Suprapubic skin (tissue), 4 donors: ENCODE measurements around the gene CMPK2. TPM values are rescaled to one million over a fixed set of nuclear protein-coding genes. Genes with fewer than 3 reads are reported as not detected.
"Not testable (repeated sequence)": the region's sequence is repeated elsewhere in the genome, so short reads cannot be mapped to it uniquely, and the experiment has no call there.

Experiments
- DNase-seq, 2 donors: peaks; one replicate each; pipeline ENCODE4 v3.0.0-alpha.2; 2019; ENCODE audit warnings: low spot score in 2 of 2
- H3K27ac ChIP-seq: fragments of 200-600 bp; sonication (generic); one replicate; pipeline ENCODE4 v1.5.1; 2019
- H3K27me3 ChIP-seq: fragments of 200-600 bp; sonication (generic); one replicate; pipeline ENCODE4 v1.5.1; 2019
- H3K36me3 ChIP-seq: fragments of 200-600 bp; sonication (generic); one replicate; pipeline ENCODE4 v1.5.1; 2019
- H3K4me1 ChIP-seq: fragments of 200-600 bp; sonication (generic); one replicate; pipeline ENCODE4 v1.5.1; 2019
- H3K4me3 ChIP-seq: fragments of 200-600 bp; sonication (generic); one replicate; pipeline ENCODE4 v1.5.1; 2019; ENCODE audit warnings: mild to moderate bottlenecking
- H3K9me3 ChIP-seq: fragments of 200-600 bp; sonication (generic); one replicate; pipeline ENCODE4 v1.5.1; 2019
- CTCF ChIP-seq, 2 donors: fragments of 200-600 bp in 1 of 2; fragments of 450-650 bp in 1 of 2; sonication (generic) in 1 of 2; IDR thresholded peaks; one replicate each; pipeline ENCODE4 v1.5.1; 2016 to 2019; ENCODE audit warnings: antibody characterized with exemption in 2 of 2, mild to moderate bottlenecking in 1 of 2, moderate library complexity in 1 of 2
- EP300 ChIP-seq: sonication (generic); formaldehyde crosslinking; IDR thresholded peaks from one replicate; pipeline ENCODE4 v1.6.1; 2017; ENCODE audit warnings: antibody characterized with exemption
- POLR2A ChIP-seq, 2 donors: fragments of 450-650 bp; IDR thresholded peaks; one replicate each; pipeline ENCODE4 v1.6.1; 2017; ENCODE audit warnings: antibody characterized with exemption in 2 of 2, mild to moderate bottlenecking in 2 of 2, moderate library complexity in 2 of 2
- POLR2AphosphoS5 ChIP-seq, 3 donors: sonication (generic); formaldehyde crosslinking; IDR thresholded peaks; one replicate each; pipeline ENCODE4 v1.6.1; 2017; ENCODE audit warnings: antibody characterized with exemption in 3 of 3
- WGBS: methylation state at CpG from one replicate; pipeline ENCODE4 v1.1.5; 2018; 5-methylcytosine and 5-hydroxymethylcytosine counted together
- total RNA-seq, 4 donors: library from RNA; depleted of rRNA; stranded (reverse); fragments of >200 nt; gene quantifications; one replicate each; pipeline ENCODE4 v1.1.0, GENCODE V29; 2016

The CMPK2 gene
- total RNA-seq, 4 donors from 2014 or later: 0.83 to 3.1 (median 1.3) TPM

GRCh38 chr2:6860296-6860695, 5.4 kb downstream of the CMPK2 start:
- Histone ChIP-seq H3K27me3 (no peaks in the 10 kb centered on the region), H3K36me3 (peaks cover 21% of the 10 kb centered on the region), H3K9me3 (peaks cover 5% of the 10 kb centered on the region), H3K4me1 (peaks cover 6% of the 10 kb centered on the region), H3K27ac (no peak overlapping the region), H3K4me3 (no peak overlapping the region)
- TF ChIP-seq EP300 (no peak), POLR2A (IDR thresholded peaks at IDR 0.05) (no peak), POLR2AphosphoS5 (IDR thresholded peaks at IDR 0.05) (no peak), CTCF (IDR thresholded peaks at IDR 0.05) (no peak)
- 100% methylated on average over 3 of the region's 3 CpGs for WGBS
- no peak for DNase-seq

- H3K4me1 ChIP-seq, H3K9me3 ChIP-seq, H3K27ac ChIP-seq, DNase-seq, H3K4me3 ChIP-seq, H3K27me3 ChIP-seq: not testable (repeated sequence)
- H3K36me3 ChIP-seq: peaks cover 21% of the 10 kb centered on the region
- 96% methylated on average over 4 of the region's 4 CpGs for WGBS
These were observed 7.2 kb downstream of the CMPK2 start for GRCh38 chr2:6858466-6859027.

GRCh38 chr2:6856548-6856920, 9.2 kb downstream of the CMPK2 start:
- Histone ChIP-seq H3K4me3 (no peak overlapping the region), H3K36me3 (peaks cover 19% of the 10 kb centered on the region), H3K27ac (no peak overlapping the region), H3K4me1 (no peaks in the 10 kb centered on the region), H3K27me3 (no peaks in the 10 kb centered on the region), H3K9me3 (peaks cover 5% of the 10 kb centered on the region)
- no peak for DNase-seq
- WGBS: 59% methylated on average over 1 of the region's 1 CpG
- TF ChIP-seq EP300 (no peak), POLR2AphosphoS5 (IDR thresholded peaks at IDR 0.05) (no peak), POLR2A (IDR thresholded peaks at IDR 0.05) (no peak), CTCF (IDR thresholded peaks at IDR 0.05) (no peak)

- Histone ChIP-seq H3K36me3 (peaks cover 22% of the 10 kb centered on the region), H3K27ac (no peak overlapping the region)
These were observed 9.7 kb downstream of the CMPK2 start for GRCh38 chr2:6855860-6856547.

GRCh38 chr2:6854416-6854815, 11.3 kb downstream of the CMPK2 start:
- 87% methylated on average over 2 of the region's 2 CpGs for WGBS
- DNase-seq: no peak
- TF ChIP-seq POLR2AphosphoS5 (IDR thresholded peaks at IDR 0.05) (no peak), POLR2A (IDR thresholded peaks at IDR 0.05) (no peak), EP300 (no peak), CTCF (IDR thresholded peaks at IDR 0.05) (no peak)
- H3K9me3 ChIP-seq: peaks cover 5% of the 10 kb centered on the region
- H3K36me3 ChIP-seq: peaks cover 26% of the 10 kb centered on the region
- no peak overlapping the region for H3K4me3 ChIP-seq
- H3K4me1 ChIP-seq: no peaks in the 10 kb centered on the region
- H3K27me3 ChIP-seq: no peaks in the 10 kb centered on the region
- no peak overlapping the region for H3K27ac ChIP-seq

More at GRCh38 chr2:6855860-6856547, 9.7 kb downstream of the CMPK2 start:
- no peaks in the 10 kb centered on the region for H3K27me3 ChIP-seq
- peaks cover 5% of the 10 kb centered on the region for H3K9me3 ChIP-seq
- H3K4me1 ChIP-seq: no peaks in the 10 kb centered on the region
- TF ChIP-seq POLR2A (IDR thresholded peaks at IDR 0.05) (no peak), CTCF (IDR thresholded peaks at IDR 0.05) (no peak), POLR2AphosphoS5 (IDR thresholded peaks at IDR 0.05) (no peak), EP300 (no peak)
- DNase-seq: no peak
- no peak overlapping the region for H3K4me3 ChIP-seq
